WI38 (cell line): Measurements from ENCODE around the gene NUP54.

Experiments
- H3K4me3 ChIP-seq: 2 replicates; pipeline ENCODE4 v1.5.1; 2011; ENCODE audit warnings: low read depth, mild to moderate bottlenecking, control low read depth, low read length
- TF ChIP-seq, protein P1 (sequence below): IDR thresholded peaks from 2 replicates; pipeline ENCODE4 v1.5.1; 2012; ENCODE audit warnings: low read depth, mild to moderate bottlenecking, control low read depth, low read length

The NUP54 gene

GRCh38 chr4:76175336-76175735, 27.1 kb upstream of the NUP54 start:
- H3K4me3 ChIP-seq: no peak overlapping the region
- TF ChIP-seq, protein P1, sequence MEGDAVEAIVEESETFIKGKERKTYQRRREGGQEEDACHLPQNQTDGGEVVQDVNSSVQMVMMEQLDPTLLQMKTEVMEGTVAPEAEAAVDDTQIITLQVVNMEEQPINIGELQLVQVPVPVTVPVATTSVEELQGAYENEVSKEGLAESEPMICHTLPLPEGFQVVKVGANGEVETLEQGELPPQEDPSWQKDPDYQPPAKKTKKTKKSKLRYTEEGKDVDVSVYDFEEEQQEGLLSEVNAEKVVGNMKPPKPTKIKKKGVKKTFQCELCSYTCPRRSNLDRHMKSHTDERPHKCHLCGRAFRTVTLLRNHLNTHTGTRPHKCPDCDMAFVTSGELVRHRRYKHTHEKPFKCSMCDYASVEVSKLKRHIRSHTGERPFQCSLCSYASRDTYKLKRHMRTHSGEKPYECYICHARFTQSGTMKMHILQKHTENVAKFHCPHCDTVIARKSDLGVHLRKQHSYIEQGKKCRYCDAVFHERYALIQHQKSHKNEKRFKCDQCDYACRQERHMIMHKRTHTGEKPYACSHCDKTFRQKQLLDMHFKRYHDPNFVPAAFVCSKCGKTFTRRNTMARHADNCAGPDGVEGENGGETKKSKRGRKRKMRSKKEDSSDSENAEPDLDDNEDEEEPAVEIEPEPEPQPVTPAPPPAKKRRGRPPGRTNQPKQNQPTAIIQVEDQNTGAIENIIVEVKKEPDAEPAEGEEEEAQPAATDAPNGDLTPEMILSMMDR: no peak

GRCh38 chr4:76174216-76174615, 26.0 kb upstream of the NUP54 start:
- TF ChIP-seq, protein P1: no peak
- no peak overlapping the region for H3K4me3 ChIP-seq

DNA sequence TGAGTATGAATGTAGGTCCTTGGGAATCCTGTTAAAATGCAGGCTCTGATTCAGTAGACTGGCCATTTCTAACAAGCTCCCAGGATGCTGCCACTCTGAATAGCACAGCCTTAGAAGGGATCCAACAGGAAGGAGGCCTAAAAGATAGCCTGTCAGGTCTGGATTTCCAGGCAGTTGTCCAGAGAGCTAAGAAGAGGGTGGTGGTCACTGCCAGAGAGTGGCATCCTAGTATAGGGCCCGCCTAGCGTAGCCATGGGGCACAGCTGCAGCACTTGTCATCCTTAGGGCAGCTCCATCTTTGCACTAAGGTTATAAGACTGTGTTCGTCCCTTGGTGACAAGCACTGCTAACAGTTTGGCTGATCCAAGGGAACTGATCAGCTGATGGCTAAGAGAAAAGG, 20.5 kb upstream of the NUP54 start:
- no peak overlapping the region for H3K4me3 ChIP-seq
- TF ChIP-seq, protein P1: no peak

DNA sequence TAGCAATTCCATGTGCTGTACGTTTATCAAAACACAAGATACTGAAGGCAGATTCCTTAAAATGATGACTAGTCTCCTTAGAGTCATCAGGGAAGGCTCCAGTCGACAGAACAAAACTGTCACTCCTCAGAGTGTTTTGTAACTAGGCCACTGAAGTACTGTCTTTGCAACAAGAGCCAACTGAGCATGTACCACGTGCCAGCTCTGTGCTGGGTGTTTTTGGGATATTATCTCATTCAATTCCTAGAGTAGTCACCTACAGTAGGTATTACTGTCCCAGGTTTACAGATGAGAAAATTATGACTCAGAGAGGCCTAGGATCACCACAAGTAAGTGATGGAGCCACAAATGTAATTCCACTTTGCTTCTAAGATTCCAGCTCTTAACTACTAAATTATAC, 18.3 kb upstream of the NUP54 start:
- H3K4me3 ChIP-seq: no peak overlapping the region
- TF ChIP-seq, protein P1: no peak

DNA sequence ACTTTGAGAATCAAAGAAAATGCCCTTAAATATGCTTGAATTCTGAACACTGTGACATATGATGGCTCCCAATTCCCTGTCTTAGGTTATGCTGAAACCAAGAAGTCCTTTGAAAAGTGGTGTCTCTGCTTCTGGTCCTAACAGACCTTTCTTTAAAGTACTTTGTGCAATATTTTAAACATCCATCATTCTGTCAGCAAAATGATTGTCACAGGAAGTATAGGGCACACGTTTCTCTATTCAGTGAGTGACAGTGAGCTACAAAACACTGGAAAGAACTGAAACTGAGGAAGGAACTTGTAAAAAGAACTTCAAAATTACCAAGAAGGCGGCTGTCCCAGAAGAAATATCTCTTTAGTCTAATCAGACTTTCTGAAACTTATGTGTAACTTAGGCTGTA, 12.2 kb upstream of the NUP54 start:
- TF ChIP-seq, protein P1: no peak
- H3K4me3 ChIP-seq: no peak overlapping the region

GRCh38 chr4:76156635-76157034, 8.4 kb upstream of the NUP54 start:
- no peak overlapping the region for H3K4me3 ChIP-seq

GRCh38 chr4:76155979-76156378, 7.8 kb upstream of the NUP54 start:
- TF ChIP-seq, protein P1: no peak
- no peak overlapping the region for H3K4me3 ChIP-seq

More at GRCh38 chr4:76156635-76157034, 8.4 kb upstream of the NUP54 start:
- TF ChIP-seq, protein P1: no peak
